ENCODE measurements around the gene KCNK3.

- TF ChIP-seq POLR2A (IDR thresholded peaks at IDR 0.05) (peak in 1 of 3 donors; percentile 13), CTCF (IDR thresholded peaks at IDR 0.05) (no peak)
These were observed 651 bp downstream of the KCNK3 start for GRCh38 chr2:26692897-26693849.

All from body of pancreas (tissue), 4 donors.